ENCODE results near the gene PHEX.

The PHEX gene

DNA sequence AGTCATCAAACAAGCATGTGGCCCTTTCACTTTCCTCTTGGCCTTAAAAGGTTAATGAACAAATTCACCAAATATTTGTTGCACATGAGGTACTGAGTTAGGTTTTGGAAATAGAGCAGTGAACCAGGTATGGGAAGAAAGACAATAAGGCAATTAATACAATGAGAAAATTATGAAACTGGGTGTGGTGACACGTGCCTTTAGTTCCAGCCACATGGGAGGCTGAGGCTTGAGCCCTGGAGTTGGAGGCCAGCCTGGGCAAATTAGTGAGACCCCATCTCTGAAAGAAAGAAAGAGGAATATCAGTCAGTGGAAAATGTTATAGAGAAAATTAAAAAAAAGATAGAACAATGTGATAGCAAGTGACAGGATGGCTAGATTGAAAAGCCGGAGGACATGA is 8.1 kb downstream of the PHEX start:
- Histone ChIP-seq H3K27me3 (replicated peaks; ENCODE audit: control insufficient read depth, insufficient read depth, low read length) (no peaks in the 10 kb centered on the region), H3K36me3 (ENCODE audit: control insufficient read depth, insufficient read depth, low read length) (no peaks in the 10 kb centered on the region), H3K4me3 (replicated peaks; ENCODE audit: low read depth, low read length) (no peak overlapping the region)
- TF ChIP-seq CTCF (IDR thresholded peaks at IDR 0.05; ENCODE audit: insufficient read depth, low read length, poor library complexity, severe bottlenecking): no peak
- no peak for DNase-seq (ENCODE audit: extremely low read depth, insufficient read length)

DNA sequence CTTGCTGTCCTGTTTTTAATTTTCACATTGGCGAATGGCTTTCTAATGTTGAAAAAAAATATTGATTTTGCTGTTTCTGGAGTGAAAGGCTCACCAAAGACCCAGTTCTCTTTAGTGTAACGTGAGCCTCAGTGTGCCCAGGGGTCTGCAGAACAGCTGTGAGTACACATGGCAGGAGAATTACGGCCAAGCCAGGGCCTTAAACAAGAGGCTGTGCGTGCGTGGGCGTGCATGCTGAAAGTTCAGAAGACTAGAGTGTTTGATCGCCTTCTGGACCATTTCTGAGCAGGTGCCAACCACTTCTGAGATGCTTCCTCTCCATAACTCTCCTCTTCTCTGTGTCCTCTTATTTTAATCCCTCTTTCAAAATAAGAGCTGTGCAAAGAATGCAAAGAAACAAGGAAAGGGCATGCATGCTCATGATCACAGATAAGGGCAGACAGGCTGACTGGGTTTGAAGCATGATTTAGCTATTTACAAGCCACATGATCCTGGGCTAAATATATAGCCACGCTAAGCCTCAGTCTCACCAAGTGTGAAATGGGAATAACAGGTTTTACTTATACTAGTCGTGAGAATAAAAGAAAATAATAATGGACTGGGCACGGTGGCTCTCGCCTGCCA is 9.9 kb downstream of the PHEX start:
- no peaks in the 10 kb centered on the region for H3K27me3 ChIP-seq (replicated peaks; ENCODE audit: control insufficient read depth, insufficient read depth, low read length)
- no peak for DNase-seq (ENCODE audit: extremely low read depth, insufficient read length)
- no peaks in the 10 kb centered on the region for H3K36me3 ChIP-seq (ENCODE audit: control insufficient read depth, insufficient read depth, low read length)
- H3K4me3 ChIP-seq (replicated peaks; ENCODE audit: low read depth, low read length): no peak overlapping the region
- no peak for TF ChIP-seq CTCF (IDR thresholded peaks at IDR 0.05; ENCODE audit: insufficient read depth, low read length, poor library complexity, severe bottlenecking)

DNA sequence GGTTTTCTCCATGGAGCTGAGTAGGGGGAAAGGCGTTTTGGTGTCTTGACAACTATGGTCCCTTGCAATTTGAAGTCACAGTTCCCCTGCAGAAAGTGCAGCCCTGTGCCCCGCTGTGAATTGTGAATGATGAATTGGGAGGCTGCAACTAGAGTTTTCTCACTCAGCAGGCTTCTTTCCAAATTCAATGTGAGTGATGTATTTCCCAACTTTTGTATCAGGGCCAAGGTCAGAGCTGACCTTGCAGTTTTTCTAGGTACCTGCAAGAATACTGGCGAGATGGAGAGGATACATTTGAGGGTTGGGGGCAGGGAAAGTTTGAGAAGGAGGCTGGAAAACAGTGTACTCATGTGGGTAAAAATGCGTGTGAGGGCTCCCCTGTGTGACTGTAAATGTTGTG is 11.7 kb downstream of the PHEX start:
- Histone ChIP-seq H3K27me3 (replicated peaks; ENCODE audit: control insufficient read depth, insufficient read depth, low read length) (no peaks in the 10 kb centered on the region), H3K36me3 (ENCODE audit: control insufficient read depth, insufficient read depth, low read length) (no peaks in the 10 kb centered on the region), H3K4me3 (replicated peaks; ENCODE audit: low read depth, low read length) (no peak overlapping the region)
- no peak for DNase-seq (ENCODE audit: extremely low read depth, insufficient read length)
- TF ChIP-seq CTCF (IDR thresholded peaks at IDR 0.05; ENCODE audit: insufficient read depth, low read length, poor library complexity, severe bottlenecking): no peak

GRCh38 chrX:22047468-22047867 is 15.3 kb downstream of the PHEX start:
- TF ChIP-seq CTCF (IDR thresholded peaks at IDR 0.05; ENCODE audit: insufficient read depth, low read length, poor library complexity, severe bottlenecking): no peak
- H3K27me3 ChIP-seq (replicated peaks; ENCODE audit: control insufficient read depth, insufficient read depth, low read length): no peaks in the 10 kb centered on the region
- H3K4me3 ChIP-seq (replicated peaks; ENCODE audit: low read depth, low read length): no peak overlapping the region
- DNase-seq (ENCODE audit: extremely low read depth, insufficient read length): no peak
- H3K36me3 ChIP-seq (ENCODE audit: control insufficient read depth, insufficient read depth, low read length): no peaks in the 10 kb centered on the region

GRCh38 chrX:22053481-22053880 is 21.4 kb downstream of the PHEX start:
- no peak for DNase-seq (ENCODE audit: extremely low read depth, insufficient read length)
- Histone ChIP-seq H3K27me3 (replicated peaks; ENCODE audit: control insufficient read depth, insufficient read depth, low read length) (no peaks in the 10 kb centered on the region), H3K4me3 (replicated peaks; ENCODE audit: low read depth, low read length) (no peak overlapping the region), H3K36me3 (ENCODE audit: control insufficient read depth, insufficient read depth, low read length) (no peaks in the 10 kb centered on the region)
- TF ChIP-seq CTCF (IDR thresholded peaks at IDR 0.05; ENCODE audit: insufficient read depth, low read length, poor library complexity, severe bottlenecking): no peak

- Histone ChIP-seq H3K36me3 (ENCODE audit: control insufficient read depth, insufficient read depth, low read length) (no peaks in the 10 kb centered on the region), H3K4me3 (replicated peaks; ENCODE audit: low read depth, low read length) (no peak overlapping the region), H3K27me3 (replicated peaks; ENCODE audit: control insufficient read depth, insufficient read depth, low read length) (no peaks in the 10 kb centered on the region)
- TF ChIP-seq CTCF (IDR thresholded peaks at IDR 0.05; ENCODE audit: insufficient read depth, low read length, poor library complexity, severe bottlenecking): no peak
- DNase-seq (ENCODE audit: extremely low read depth, insufficient read length): peak; percentile 34
Measured at GRCh38 chrX:22056235-22056634, 24.1 kb downstream of the PHEX start.
